SH-SY5Y (cell line): ENCODE results near the gene APH1B.
A peak's percentile ranks its signal among the peaks of the same experiment; 100 is the strongest.

ENCODE experiments used
- GATA2 ChIP-seq: IDR thresholded peaks from 2 replicates; pipeline ENCODE4 v1.6.1; 2011; ENCODE audit warnings: mild to moderate bottlenecking, low read depth, low read length
- GATA3 ChIP-seq: IDR thresholded peaks from 2 replicates; pipeline ENCODE4 v1.6.1; 2011; ENCODE audit warnings: low read depth, mild to moderate bottlenecking, low read length, moderate library complexity

GRCh38 chr15:63264688-63265293 lies 12.6 kb upstream of the APH1B start:
- TF ChIP-seq GATA2 (no peak), GATA3 (0 out of 2 replicates have a peak, but pooled peaks have one; percentile 30)
